ENCODE measurements around the gene TLR2.

Gene TLR2

GRCh38 chr4:153735906-153736461, 51.9 kb downstream of the TLR2 start:
- DNase-seq, result no peak

DNA sequence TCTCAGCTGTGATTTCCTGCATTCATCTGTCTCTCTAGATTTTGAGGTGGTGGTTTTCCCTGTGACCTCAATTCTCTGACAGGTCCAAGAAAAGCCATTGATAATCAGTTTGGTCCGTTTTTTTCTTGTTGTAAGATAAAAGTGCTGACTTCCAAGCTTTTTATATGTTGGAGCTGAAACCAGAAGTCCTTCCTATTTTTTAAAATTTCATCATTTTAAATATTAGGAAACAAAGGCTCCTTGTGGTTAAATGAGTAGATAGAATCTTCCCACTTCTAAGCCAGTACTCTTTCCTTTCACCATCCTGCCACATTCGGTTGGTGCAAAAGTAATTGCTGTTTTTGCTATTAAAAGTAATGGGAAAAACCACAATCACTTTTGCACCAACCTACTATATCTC, 57.5 kb downstream of the TLR2 start:
- no peak for DNase-seq

GRCh38 chr4:153745651-153746050, 61.6 kb downstream of the TLR2 start:
- DNase-seq, result no peak

DNA sequence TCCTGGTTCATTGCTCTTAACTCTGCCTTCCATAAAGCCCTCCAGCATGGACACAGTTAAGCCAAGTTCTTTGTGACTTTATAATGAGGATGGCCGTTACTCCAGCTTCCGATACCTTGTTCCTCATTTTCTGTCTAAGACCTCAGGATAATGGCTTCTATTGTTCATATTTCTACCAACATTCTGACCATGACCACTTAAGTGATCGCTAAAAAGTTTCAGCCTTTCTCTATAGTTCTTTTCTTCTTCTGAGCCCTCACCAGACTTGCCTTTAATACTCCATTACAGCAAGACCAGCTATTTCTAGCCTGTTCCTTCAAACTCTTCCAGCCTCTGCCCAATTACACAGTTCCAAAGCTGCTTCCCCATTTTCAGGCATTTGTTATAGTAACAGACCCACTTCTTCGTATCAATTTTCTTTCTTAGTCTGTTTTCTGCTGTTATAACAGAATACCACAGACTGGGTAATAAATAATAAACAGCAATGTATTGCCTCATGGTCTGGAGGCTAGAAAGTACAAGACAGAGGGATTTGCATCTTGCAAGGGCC, 63.4 kb downstream of the TLR2 start:
- no peak for DNase-seq

GRCh38 chr4:153748378-153748777, 64.3 kb downstream of the TLR2 start:
- DNase-seq, result no peak

DNA sequence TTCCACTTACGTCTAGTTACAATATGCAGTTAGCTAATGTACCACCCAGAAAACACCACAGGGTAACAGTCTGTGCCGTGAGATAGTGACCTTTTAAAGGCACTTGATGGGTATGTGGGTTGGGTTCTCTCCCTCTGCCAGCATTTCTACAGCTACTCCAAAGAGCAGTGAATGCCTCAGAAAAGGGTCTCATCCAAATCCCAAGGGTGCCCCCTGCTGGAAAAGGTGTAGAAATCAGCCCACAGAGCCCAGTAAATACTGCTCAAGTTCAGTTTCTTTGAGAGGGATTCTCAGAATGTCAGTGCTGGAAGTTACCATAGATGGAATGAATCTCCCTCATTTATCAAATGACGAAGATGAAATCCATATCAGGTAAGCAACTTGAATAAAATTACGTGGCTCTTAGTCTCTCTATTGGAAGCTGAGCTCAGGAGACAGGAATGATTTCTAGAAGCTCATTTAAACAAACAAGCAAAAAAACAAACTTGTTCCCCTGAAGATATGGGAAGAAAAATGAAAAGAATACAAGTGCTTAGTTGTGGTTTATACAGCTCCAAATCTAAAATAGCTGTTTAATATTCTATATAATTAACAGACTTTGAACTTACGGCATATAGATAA, 66.2 kb downstream of the TLR2 start:
- DNase-seq, result peak; percentile 49

- no peak for DNase-seq
These were observed 71.1 kb downstream of the TLR2 start for GRCh38 chr4:153755186-153755585.
